ENCODE data around the gene MEIS1.

The MEIS1 gene

DNA sequence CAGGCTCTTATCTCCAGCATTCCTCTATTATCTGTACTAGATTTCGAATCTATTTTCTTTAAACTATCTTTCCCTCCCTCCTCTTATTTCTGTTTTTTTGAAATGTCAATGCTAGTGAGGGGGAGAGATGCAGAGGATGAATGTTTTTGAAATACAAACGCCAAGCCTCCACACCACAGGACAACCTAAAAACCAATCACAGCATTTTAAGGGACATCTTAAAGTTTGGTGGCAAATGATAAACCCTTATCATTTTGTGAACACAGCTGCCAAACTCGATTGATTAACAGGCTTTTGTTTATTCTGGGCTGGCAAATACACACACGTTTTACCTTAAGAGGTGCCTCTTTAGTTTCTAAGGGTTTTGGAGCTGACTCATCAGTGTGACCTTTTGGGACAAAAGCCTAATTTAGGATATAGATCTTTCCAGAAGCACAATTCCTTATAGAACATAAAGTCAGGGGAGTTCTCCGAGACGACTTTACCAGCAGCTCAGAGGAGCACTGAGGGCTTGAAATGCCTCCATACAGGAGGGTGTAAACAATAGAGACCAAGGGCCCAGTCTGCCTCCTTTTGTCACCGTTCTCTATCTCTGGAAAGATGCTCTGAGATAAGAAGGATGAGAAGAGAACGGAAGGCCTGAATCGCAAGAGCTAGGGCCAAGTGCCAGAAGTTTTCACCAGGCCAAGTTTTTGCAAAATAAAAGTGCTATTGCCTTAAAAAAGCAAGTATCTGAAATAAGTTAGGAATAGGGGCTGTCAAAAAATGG is 4.2 kb upstream of the MEIS1 start:
- H3K4me3 ChIP-seq (ENCODE audit: low read depth, low read length) = no peak overlapping the region
- DNase-seq (ENCODE audit: low read depth) = no peak
- TF ChIP-seq, protein P1, sequence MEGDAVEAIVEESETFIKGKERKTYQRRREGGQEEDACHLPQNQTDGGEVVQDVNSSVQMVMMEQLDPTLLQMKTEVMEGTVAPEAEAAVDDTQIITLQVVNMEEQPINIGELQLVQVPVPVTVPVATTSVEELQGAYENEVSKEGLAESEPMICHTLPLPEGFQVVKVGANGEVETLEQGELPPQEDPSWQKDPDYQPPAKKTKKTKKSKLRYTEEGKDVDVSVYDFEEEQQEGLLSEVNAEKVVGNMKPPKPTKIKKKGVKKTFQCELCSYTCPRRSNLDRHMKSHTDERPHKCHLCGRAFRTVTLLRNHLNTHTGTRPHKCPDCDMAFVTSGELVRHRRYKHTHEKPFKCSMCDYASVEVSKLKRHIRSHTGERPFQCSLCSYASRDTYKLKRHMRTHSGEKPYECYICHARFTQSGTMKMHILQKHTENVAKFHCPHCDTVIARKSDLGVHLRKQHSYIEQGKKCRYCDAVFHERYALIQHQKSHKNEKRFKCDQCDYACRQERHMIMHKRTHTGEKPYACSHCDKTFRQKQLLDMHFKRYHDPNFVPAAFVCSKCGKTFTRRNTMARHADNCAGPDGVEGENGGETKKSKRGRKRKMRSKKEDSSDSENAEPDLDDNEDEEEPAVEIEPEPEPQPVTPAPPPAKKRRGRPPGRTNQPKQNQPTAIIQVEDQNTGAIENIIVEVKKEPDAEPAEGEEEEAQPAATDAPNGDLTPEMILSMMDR (IDR thresholded peaks at IDR 0.05; ENCODE audit: low read depth, low read length, missing control alignments) = no peak
- in situ Hi-C loops (cut with HindIII; ENCODE audit: low sequenced_read_pairs) = loop anchor here (25.0 kb wide), 2 partner anchors 432 to 1607 kb away; no protein-coding TSS in a partner anchor

DNA sequence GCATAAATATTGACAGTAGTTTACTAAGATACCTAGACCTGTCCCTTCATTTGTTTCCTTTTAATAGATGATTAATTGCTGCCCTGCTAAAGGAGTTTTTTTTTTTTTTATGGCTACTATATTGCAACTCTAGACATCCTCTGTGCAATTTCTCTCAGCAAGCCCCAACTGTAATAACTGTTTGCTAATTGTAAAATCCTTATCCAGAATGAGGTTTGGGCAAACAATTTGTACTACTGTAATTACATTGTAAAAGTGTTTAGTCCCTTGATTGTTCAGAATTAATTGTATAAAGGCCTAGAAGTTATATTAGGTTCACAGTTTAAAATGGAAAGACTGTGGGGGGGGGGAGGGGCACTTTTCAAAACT is 3.7 kb upstream of the MEIS1 start:
- no peak for DNase-seq (ENCODE audit: low read depth)
- TF ChIP-seq, protein P1 (IDR thresholded peaks at IDR 0.05; ENCODE audit: low read depth, low read length, missing control alignments) = no peak

DNA sequence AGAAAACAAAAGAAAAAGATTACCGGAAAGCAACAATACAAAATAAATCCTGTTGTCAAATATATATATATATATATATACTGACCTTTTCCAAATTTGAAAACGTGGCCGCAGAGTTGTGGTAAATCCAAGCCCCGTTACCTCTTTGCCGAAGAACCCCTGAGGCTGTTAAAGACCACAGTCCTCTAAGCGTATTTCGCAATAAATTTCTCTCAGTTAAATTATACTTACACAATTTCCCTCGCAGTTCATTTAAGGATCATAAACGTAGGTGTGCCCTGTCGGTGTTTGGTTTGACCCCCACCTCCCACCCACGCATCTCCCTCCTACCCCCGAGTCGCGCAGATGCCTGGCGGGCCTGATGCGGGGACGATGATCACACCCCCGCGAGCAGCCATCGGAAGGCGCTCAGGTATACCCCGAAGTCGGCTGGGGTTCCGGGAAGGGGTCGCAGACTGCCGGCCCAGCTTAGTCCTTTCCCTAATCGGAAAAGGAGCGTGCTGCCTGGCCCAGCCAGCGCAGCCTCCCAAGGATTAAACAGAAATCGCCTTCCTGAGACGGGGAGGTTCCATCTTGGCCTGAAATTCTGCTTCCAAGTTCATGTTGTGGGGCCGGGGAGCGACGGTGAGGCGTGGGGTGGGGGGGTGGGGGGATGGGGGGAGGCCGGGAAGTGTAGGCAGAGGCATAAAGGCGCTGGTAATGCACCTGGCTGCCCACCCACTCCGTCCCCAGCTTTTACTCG is 2.9 kb upstream of the MEIS1 start:
- H3K4me3 ChIP-seq (ENCODE audit: low read depth, low read length) = peak overlapping the region; percentile 70
- DNase-seq (ENCODE audit: low read depth) = no peak
- TF ChIP-seq, protein P1 (IDR thresholded peaks at IDR 0.05; ENCODE audit: low read depth, low read length, missing control alignments) = no peak
- in situ Hi-C loops (cut with HindIII; ENCODE audit: low sequenced_read_pairs) = loop anchor here (25.0 kb wide), 2 partner anchors 430 to 1605 kb away; no protein-coding TSS in a partner anchor

More for the DNA sequence above, 3.7 kb upstream of the MEIS1 start:
- no peak overlapping the region for H3K4me3 ChIP-seq (ENCODE audit: low read depth, low read length)
- in situ Hi-C loops (cut with HindIII; ENCODE audit: low sequenced_read_pairs) = loop anchor here (25.0 kb wide), 2 partner anchors 431 to 1606 kb away; no protein-coding TSS in a partner anchor

DNA sequence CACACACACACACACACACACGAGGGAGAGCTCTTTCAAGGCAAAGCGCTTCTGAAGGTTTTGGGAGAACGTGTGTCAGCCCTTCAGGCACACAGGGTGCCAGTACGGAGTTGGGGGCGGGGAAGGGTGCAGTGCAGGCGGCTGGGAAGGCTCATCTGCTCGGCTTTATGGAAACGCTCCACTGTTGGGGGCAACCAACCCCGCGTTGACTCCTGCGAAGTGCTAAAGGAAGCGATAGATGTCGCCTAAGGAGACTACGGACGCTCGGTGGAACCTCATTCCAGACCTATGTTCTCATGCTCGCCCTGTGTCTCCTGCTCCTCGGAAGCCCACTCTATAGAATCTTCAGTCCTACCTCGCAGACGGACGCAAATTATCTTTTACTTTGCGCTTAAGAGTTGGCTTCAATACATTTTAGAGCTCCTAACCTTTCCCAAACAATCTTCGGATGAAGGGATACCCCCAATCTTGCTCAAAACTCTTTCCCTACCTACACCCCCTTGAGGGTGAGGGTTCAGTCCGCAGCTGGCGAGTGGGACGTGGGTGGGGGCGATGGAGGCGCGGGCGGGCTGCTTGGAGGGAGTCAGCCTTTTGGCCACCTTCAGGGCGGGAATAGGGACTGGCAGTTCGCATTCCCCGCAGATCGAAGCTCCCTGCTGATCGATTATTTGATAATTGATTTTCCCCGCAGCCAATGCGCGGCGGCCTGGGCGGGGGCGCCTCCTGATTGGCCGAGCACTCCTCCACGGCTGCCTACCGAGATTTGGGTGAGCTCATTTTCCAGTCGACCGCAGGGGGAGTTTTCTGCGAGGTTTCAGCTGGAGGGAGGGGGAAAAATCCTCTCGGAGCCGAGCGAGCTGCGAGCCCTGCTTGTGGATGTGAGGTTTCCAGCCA is 1.9 kb upstream of the MEIS1 start:
- peak; percentile 95 for DNase-seq (ENCODE audit: low read depth)
- in situ Hi-C loops (cut with HindIII; ENCODE audit: low sequenced_read_pairs) = loop anchor here (25.0 kb wide), 2 partner anchors 429 to 1604 kb away; no protein-coding TSS in a partner anchor
- peak overlapping the region; percentile 70 for H3K4me3 ChIP-seq (ENCODE audit: low read depth, low read length)

DNA sequence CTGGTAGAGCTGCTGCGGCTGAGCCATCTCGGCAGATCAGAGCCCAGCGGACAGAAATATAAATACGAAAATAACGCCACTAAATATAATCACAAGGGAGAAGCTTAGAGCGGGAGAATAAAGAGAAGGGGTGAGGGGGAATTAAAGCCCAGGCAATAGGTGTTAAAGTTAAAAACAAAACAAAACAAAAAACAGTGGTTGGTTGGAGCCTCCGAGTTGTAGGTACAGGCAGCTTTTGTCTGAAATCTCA is 1.3 kb upstream of the MEIS1 start:
- DNase-seq (ENCODE audit: low read depth) = no peak
- TF ChIP-seq, protein P1 (IDR thresholded peaks at IDR 0.05; ENCODE audit: low read depth, low read length, missing control alignments) = no peak
- in situ Hi-C loops (cut with HindIII; ENCODE audit: low sequenced_read_pairs) = loop anchor here (25.0 kb wide), 2 partner anchors 429 to 1604 kb away; no protein-coding TSS in a partner anchor
- H3K4me3 ChIP-seq (ENCODE audit: low read depth, low read length) = peak overlapping the region; percentile 70

More for the DNA sequence above, 1.9 kb upstream of the MEIS1 start:
- TF ChIP-seq, protein P1 (IDR thresholded peaks at IDR 0.05; ENCODE audit: low read depth, low read length, missing control alignments) = no peak
